WERI-Rb-1 (cell line): ENCODE measurements around the gene TANC1.

Experiments used
- DNase-seq: peaks from one replicate; pipeline ENCODE4 v3.0.0-alpha.2; 2020
- H3K27ac ChIP-seq: fragments of 250-450 bp; sonication (Bioruptor Pico); 2 replicates; pipeline ENCODE4 v1.5.1; 2020; ENCODE audit warnings: mild to moderate bottlenecking, moderate library complexity
- H3K27me3 ChIP-seq: fragments of 250-450 bp; sonication (Bioruptor Pico); 2 replicates; pipeline ENCODE4 v1.5.1; 2021; ENCODE audit warnings: mild to moderate bottlenecking, low read depth, moderate library complexity; ENCODE audit not compliant: insufficient read depth, severe bottlenecking
- H3K36me3 ChIP-seq: fragments of 250-450 bp; sonication (Bioruptor Pico); 2 replicates; pipeline ENCODE4 v1.5.1; 2020; ENCODE audit warnings: mild to moderate bottlenecking, moderate library complexity
- H3K4me3 ChIP-seq: 2 replicates; pipeline ENCODE4 v1.5.1; 2011; ENCODE audit warnings: low read depth, mild to moderate bottlenecking, control low read depth, low read length
- H3K9me3 ChIP-seq: fragments of 250-450 bp; sonication (Bioruptor Pico); 2 replicates; pipeline ENCODE4 v1.5.1; 2021; ENCODE audit warnings: mild to moderate bottlenecking, moderate library complexity; ENCODE audit not compliant: severe bottlenecking
- TF ChIP-seq, protein P1 (sequence below): IDR thresholded peaks from 2 replicates; pipeline ENCODE4 v1.5.1; 2011; ENCODE audit warnings: low read depth, mild to moderate bottlenecking, control low read depth, inconsistent platforms, low read length

The TANC1 gene

DNA sequence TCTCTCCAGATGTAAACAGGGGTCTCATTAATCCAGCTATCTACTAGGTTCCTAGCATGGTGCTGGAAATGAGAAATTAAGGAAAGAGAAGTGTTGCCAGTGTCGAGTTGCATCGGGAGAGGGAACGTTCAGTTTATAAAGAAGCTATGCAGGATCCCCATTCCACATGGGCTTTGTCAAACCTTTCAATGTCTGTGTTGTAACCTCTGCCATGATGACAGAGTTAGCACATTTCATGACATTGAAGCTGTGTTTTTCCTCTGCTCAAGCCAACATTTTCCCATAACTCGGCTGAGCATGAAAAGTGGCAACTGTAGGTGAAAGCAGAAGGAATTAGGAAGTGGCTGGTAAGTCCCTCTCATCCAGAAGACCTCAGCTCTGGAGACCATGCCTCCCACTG, 184.6 kb downstream of the TANC1 start:
- no peak overlapping the region for H3K4me3 ChIP-seq
- no peaks in the 10 kb centered on the region for H3K9me3 ChIP-seq
- H3K27ac ChIP-seq, result no peak overlapping the region
- H3K27me3 ChIP-seq, result no peaks in the 10 kb centered on the region
- no peak for DNase-seq
- TF ChIP-seq, protein P1, sequence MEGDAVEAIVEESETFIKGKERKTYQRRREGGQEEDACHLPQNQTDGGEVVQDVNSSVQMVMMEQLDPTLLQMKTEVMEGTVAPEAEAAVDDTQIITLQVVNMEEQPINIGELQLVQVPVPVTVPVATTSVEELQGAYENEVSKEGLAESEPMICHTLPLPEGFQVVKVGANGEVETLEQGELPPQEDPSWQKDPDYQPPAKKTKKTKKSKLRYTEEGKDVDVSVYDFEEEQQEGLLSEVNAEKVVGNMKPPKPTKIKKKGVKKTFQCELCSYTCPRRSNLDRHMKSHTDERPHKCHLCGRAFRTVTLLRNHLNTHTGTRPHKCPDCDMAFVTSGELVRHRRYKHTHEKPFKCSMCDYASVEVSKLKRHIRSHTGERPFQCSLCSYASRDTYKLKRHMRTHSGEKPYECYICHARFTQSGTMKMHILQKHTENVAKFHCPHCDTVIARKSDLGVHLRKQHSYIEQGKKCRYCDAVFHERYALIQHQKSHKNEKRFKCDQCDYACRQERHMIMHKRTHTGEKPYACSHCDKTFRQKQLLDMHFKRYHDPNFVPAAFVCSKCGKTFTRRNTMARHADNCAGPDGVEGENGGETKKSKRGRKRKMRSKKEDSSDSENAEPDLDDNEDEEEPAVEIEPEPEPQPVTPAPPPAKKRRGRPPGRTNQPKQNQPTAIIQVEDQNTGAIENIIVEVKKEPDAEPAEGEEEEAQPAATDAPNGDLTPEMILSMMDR, result no peak
- peaks cover 10% of the 10 kb centered on the region for H3K36me3 ChIP-seq

DNA sequence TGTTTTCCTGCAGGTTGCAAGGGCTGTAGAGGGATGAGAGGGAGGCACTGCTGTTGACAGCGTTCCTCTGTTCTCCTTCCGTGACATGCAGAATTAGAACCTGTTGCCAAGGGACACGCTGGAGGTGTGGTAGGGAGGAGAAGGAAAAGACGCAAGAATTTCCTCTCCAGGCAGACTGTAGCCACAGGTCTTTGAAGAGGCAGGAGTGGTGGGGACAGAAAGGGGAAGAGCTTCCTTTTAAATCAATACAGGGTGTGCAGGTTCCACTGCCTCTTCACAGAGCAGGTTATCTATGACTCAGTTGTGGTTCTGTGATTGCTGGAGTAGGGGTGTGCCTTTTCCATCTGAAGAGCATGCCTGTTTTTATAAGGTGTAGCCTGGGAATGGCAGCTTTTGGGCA, 185.0 kb downstream of the TANC1 start:
- Histone ChIP-seq H3K9me3 (no peaks in the 10 kb centered on the region), H3K27ac (no peak overlapping the region), H3K4me3 (no peak overlapping the region), H3K27me3 (no peaks in the 10 kb centered on the region), H3K36me3 (peaks cover 10% of the 10 kb centered on the region)
- TF ChIP-seq, protein P1, result no peak
- no peak for DNase-seq

DNA sequence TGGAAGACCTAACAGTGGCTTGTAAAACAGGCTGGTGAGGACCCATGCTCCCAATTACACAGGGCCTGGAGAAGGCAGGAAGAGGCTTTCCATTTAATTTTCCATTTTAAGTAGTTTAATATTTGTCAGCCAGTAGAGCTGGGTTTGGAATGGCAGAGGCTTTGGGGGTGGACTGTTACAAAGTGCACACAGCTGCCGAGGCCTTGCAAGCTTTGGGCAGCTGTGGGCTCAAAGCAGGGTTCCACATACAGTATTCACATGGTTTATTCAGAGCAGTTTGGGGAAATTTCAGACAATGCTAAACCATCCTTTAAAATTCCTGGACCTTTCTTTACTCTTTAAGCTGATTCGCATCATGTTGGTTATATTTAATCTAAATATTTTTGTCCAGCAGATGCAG, 185.5 kb downstream of the TANC1 start:
- peaks cover 10% of the 10 kb centered on the region for H3K36me3 ChIP-seq

DNA sequence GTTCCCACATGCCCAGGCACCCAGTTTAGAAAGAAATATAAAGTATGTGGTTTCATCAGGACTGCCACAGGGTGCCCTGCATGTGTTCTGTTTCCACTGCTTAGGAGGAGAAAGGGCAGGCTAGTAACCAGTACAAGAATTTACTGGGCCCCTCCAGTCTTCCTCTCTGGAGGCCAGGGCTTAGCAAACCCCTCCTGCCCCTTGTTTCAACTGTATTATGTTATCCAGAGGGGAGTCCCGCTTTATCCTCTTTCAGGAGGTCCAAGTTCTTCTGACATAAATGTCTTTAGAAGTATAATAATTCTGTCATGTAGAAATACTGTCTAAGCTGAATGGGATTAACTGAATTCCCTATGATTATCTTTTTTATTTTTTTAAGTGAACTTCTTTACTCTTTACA, 185.9 kb downstream of the TANC1 start:
- TF ChIP-seq, protein P1, result no peak
- Histone ChIP-seq H3K27ac (no peak overlapping the region), H3K36me3 (peaks cover 10% of the 10 kb centered on the region), H3K27me3 (no peaks in the 10 kb centered on the region), H3K4me3 (no peak overlapping the region), H3K9me3 (no peaks in the 10 kb centered on the region)
- no peak for DNase-seq

More for the DNA sequence above, 185.5 kb downstream of the TANC1 start:
- DNase-seq, result no peak
- no peaks in the 10 kb centered on the region for H3K27me3 ChIP-seq
- no peak overlapping the region for H3K4me3 ChIP-seq
- no peaks in the 10 kb centered on the region for H3K9me3 ChIP-seq
- TF ChIP-seq, protein P1, result no peak
- no peak overlapping the region for H3K27ac ChIP-seq

DNA sequence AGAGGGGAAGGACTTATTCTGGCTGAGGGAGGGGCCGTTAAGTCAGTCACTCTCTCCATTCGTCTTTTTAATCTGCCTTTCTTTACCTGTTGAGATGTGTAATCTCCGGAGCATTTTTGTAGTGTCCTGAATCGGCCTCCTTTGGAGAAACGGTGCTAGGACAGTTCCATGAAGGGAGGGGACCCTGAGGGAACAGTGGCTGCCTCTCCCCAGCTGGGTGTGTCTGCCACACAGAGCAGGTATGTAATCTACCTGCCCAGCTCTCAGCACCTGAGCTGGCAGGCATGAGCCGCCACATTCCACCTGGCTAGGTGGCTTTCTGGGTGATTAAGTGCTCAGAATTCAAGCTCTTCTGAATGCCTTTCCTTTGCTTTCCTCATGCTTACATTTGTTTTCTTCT, 186.9 kb downstream of the TANC1 start:
- H3K9me3 ChIP-seq, result no peaks in the 10 kb centered on the region
- H3K4me3 ChIP-seq, result no peak overlapping the region
- no peaks in the 10 kb centered on the region for H3K27me3 ChIP-seq
- no peak for DNase-seq
- TF ChIP-seq, protein P1, result no peak
- no peak overlapping the region for H3K27ac ChIP-seq
- H3K36me3 ChIP-seq, result peaks cover 10% of the 10 kb centered on the region

DNA sequence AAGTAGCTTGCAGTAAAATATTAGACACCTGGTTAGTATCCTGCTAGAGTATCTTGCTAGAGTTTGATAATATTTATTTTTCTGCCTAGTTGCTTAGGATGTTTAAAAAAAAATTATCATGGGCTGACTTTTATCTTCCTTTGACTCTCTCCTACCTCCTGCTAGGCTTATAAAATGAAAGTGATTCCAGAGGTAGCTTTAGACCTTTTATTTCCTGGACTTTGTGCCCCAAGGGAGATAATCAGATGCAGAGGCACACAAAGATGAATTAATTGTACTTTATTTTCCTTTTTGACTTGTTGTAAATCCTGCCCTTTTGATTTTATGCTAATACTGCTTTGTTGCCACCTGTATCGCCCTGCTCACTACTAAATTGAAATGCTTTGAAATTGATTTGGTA, 187.4 kb downstream of the TANC1 start:
- TF ChIP-seq, protein P1, result no peak
- Histone ChIP-seq H3K36me3 (peaks cover 10% of the 10 kb centered on the region), H3K27me3 (no peaks in the 10 kb centered on the region), H3K9me3 (no peaks in the 10 kb centered on the region), H3K27ac (no peak overlapping the region), H3K4me3 (no peak overlapping the region)
- no peak for DNase-seq
